ENCODE measurements around the gene GALNT9.

DNA sequence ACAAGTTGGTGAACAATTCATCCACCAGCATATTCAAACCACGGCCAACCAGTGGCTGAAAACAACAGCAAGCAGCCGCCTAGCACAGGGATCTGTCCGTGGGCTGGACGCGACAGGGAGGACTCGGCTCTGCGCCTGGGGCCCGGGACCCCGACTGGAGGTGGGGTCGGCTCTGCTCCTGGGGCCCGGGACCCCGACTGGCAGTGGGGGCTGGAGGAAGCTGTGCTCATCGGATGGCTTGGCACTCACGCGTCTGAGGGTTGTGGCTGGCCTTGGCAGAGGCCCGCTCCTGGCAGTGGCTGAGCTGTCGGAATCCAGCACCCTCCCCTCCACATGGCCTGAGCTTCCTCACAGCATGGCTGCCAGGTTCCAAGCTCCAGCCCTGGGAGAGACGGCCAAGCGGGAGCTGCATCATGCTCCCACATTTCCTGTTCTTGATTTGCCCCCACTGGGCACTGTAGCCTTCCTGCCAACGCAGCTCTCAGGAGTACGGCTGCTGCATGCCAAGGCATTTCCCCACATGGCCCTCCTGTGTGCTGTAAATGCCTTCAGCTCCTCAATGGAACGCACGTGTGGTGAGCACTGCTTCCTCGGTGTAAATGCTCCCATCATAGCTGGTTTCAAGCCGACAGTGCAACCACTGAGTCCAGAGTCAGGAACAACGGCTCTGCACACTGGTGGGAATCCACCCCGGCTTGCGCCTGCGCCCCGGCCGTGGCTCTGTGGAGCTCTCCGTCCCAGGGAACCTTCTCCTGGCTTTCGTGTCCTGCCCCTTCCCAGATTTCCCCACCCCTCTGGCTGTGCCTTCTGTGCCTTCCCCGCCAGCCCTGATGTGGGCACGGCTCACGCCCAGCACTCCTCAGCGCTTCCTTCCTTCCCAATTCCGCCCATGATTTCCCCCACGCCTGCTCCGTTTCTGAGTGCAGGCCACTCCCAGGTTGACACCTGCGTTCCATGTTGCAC lies 7.3 kb upstream of the GALNT9 start:
- TF ChIP-seq, protein P1, sequence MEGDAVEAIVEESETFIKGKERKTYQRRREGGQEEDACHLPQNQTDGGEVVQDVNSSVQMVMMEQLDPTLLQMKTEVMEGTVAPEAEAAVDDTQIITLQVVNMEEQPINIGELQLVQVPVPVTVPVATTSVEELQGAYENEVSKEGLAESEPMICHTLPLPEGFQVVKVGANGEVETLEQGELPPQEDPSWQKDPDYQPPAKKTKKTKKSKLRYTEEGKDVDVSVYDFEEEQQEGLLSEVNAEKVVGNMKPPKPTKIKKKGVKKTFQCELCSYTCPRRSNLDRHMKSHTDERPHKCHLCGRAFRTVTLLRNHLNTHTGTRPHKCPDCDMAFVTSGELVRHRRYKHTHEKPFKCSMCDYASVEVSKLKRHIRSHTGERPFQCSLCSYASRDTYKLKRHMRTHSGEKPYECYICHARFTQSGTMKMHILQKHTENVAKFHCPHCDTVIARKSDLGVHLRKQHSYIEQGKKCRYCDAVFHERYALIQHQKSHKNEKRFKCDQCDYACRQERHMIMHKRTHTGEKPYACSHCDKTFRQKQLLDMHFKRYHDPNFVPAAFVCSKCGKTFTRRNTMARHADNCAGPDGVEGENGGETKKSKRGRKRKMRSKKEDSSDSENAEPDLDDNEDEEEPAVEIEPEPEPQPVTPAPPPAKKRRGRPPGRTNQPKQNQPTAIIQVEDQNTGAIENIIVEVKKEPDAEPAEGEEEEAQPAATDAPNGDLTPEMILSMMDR (IDR thresholded peaks at IDR 0.05): no peak
- TF ChIP-seq POLR2A (IDR thresholded peaks at IDR 0.05) (no peak), POLR2AphosphoS5 (IDR thresholded peaks at IDR 0.05) (no peak)

Measured in sigmoid colon (tissue), 4 donors.